ENCODE measurements around the gene HEPN1. TPM values are rescaled to one million over a fixed set of nuclear protein-coding genes. Genes with fewer than 3 reads are reported as not detected.

Gene HEPN1
- total RNA-seq, 1 experiment from 2014 or later = not detected

- intact Hi-C loops (cut with micrococcal nuclease; ENCODE audit: unreplicated experiment) = no loop called here
- Histone ChIP-seq H3F3A (ENCODE audit: insufficient read depth, low read depth) (no peaks in the 10 kb centered on the region), H3K4me2 (no peak overlapping the region), H3K36me3 (ENCODE audit: low read depth) (no peaks in the 10 kb centered on the region), H3K27ac (no peak overlapping the region), H3K79me2 (ENCODE audit: low read depth) (no peaks in the 10 kb centered on the region), H4K20me1 (ENCODE audit: insufficient read depth) (no peaks in the 10 kb centered on the region), H3K9me2 (ENCODE audit: insufficient read depth) (no peaks in the 10 kb centered on the region), H3K27me3 (ENCODE audit: insufficient read depth, low read depth) (peaks cover 29% of the 10 kb centered on the region), H3K4me1 (replicated peaks; ENCODE audit: insufficient read depth) (no peaks in the 10 kb centered on the region), H2AFZ (no peak overlapping the region), H3K4me3 (no peak overlapping the region), H3K9me3 (ENCODE audit: insufficient read depth, low read depth) (no peaks in the 10 kb centered on the region)
- POLR2A ChIA-PET (ENCODE audit: unreplicated experiment) = no interaction called here
- CTCF ChIA-PET = no interaction called here
- TF ChIP-seq EZH2 (IDR thresholded peaks at IDR 0.05; ENCODE audit: low read depth) = no peak
- DNase-seq = no peak
- no TSS peak for BruUV-seq (replicated peaks)
Observed at GRCh38 chr11:124890151-124890550, 28.9 kb upstream of the HEPN1 start.

DNA sequence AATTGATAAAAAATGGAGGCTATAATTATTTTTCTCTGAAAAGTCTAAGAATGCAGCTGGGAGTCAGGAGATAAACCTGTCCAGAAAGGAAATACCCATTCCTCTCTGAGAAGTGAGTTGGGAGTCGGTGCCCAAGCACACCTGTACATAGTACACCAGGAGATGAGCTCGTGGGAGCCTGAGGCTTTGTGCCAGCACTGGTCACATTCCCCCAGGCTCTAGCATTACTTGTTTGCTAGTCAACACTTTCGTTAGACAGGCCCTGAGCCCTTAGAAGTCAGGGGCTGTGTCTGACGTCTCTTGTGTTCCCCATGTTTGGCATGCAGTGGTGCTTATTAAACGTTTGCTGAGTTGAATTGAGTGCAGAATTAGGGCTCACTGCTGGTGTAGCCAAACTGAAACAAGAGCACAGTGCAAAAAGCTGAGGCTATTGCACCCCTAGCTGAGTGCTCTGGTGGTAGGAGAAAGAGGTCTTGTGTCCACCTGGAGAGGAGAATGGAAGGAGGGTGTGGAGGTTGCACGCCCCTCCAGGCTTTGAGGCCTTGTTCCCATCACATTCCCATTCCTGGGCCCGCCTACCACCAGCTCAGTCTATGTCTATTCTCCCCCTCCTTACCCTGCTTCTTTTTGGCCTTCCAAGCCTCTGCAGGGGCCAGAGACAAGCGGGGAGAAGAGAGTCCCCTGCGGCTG lies 28.2 kb upstream of the HEPN1 start:
- Histone ChIP-seq H3K4me3 (no peak overlapping the region), H3K27ac (no peak overlapping the region), H3K4me1 (replicated peaks; ENCODE audit: insufficient read depth) (no peaks in the 10 kb centered on the region), H3F3A (ENCODE audit: insufficient read depth, low read depth) (no peaks in the 10 kb centered on the region), H3K36me3 (ENCODE audit: low read depth) (no peaks in the 10 kb centered on the region), H3K79me2 (ENCODE audit: low read depth) (no peaks in the 10 kb centered on the region), H2AFZ (no peak overlapping the region), H3K27me3 (ENCODE audit: insufficient read depth, low read depth) (peaks cover 22% of the 10 kb centered on the region), H3K9me3 (ENCODE audit: insufficient read depth, low read depth) (no peaks in the 10 kb centered on the region), H3K9me2 (ENCODE audit: insufficient read depth) (no peaks in the 10 kb centered on the region), H4K20me1 (ENCODE audit: insufficient read depth) (no peaks in the 10 kb centered on the region), H3K4me2 (no peak overlapping the region)
- no peak for DNase-seq
- TF ChIP-seq CTCF (conservative IDR thresholded peaks at IDR 0.05) (no peak), EZH2 (IDR thresholded peaks at IDR 0.05; ENCODE audit: low read depth) (no peak)
- BruUV-seq (replicated peaks) = no TSS peak
- intact Hi-C loops (cut with micrococcal nuclease; ENCODE audit: unreplicated experiment) = no loop called here
- POLR2A ChIA-PET (ENCODE audit: unreplicated experiment) = no interaction called here
- CTCF ChIA-PET = no interaction called here

DNA sequence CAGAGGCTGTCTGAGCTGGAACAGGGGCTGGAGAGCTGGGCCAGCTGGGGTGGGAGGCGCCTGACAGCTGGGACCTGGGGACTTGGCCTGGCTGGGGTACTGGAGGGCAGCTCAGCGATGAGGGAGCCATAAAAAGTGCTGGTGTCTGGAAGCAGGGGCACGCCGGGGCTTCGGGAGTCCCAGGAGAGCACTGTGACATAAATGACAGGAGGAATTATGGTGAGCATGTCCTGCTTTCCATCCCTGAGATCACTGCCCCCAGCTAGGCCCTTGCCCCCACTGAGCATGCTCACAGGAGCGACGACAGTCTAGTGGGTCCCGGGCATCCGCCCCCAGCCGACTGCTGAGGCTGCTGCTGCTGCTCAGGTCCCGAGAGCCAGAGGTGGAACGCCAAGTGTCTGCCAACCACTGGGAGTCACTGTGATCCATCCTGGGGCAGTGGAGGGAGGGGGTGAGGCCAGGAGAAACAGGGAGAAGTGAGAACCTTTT lies 27.6 kb upstream of the HEPN1 start:
- no peak for DNase-seq
- BruUV-seq (replicated peaks) = no TSS peak
- Histone ChIP-seq H4K20me1 (ENCODE audit: insufficient read depth) (no peaks in the 10 kb centered on the region), H3K27me3 (ENCODE audit: insufficient read depth, low read depth) (peaks cover 16% of the 10 kb centered on the region; the same call in 1 of the 2 replicates), H3F3A (ENCODE audit: insufficient read depth, low read depth) (no peaks in the 10 kb centered on the region), H3K9me2 (ENCODE audit: insufficient read depth) (no peaks in the 10 kb centered on the region), H3K4me1 (replicated peaks; ENCODE audit: insufficient read depth) (no peaks in the 10 kb centered on the region), H3K4me3 (no peak overlapping the region), H2AFZ (no peak overlapping the region), H3K27ac (no peak overlapping the region), H3K36me3 (ENCODE audit: low read depth) (no peaks in the 10 kb centered on the region), H3K9me3 (ENCODE audit: insufficient read depth, low read depth) (no peaks in the 10 kb centered on the region), H3K4me2 (no peak overlapping the region), H3K79me2 (ENCODE audit: low read depth) (no peaks in the 10 kb centered on the region)
- POLR2A ChIA-PET (ENCODE audit: unreplicated experiment) = no interaction called here
- CTCF ChIA-PET = no interaction called here
- intact Hi-C loops (cut with micrococcal nuclease; ENCODE audit: unreplicated experiment) = no loop called here
- TF ChIP-seq EZH2 (IDR thresholded peaks at IDR 0.05; ENCODE audit: low read depth) (no peak), CTCF (conservative IDR thresholded peaks at IDR 0.05) (no peak)

- H3F3A ChIP-seq (ENCODE audit: insufficient read depth, low read depth) = no peaks in the 10 kb centered on the region
- ChIA-PET POLR2A (ENCODE audit: unreplicated experiment) (no interaction called here), CTCF (no interaction called here)
- peaks cover 9% of the 10 kb centered on the region; the same call in 1 of the 2 replicates for H3K27me3 ChIP-seq (ENCODE audit: insufficient read depth, low read depth)
- BruUV-seq (replicated peaks) = no TSS peak
- no peak overlapping the region for H3K4me3 ChIP-seq
- no peaks in the 10 kb centered on the region for H3K4me1 ChIP-seq (replicated peaks; ENCODE audit: insufficient read depth)
- DNase-seq = no peak
- no peaks in the 10 kb centered on the region for H3K9me2 ChIP-seq (ENCODE audit: insufficient read depth)
- no peaks in the 10 kb centered on the region for H4K20me1 ChIP-seq (ENCODE audit: insufficient read depth)
- H3K36me3 ChIP-seq (ENCODE audit: low read depth) = no peaks in the 10 kb centered on the region
- TF ChIP-seq CTCF (conservative IDR thresholded peaks at IDR 0.05) = no peak
- no peak for TF ChIP-seq EZH2 (IDR thresholded peaks at IDR 0.05; ENCODE audit: low read depth)
- H3K4me2 ChIP-seq = no peak overlapping the region
- no peaks in the 10 kb centered on the region for H3K9me3 ChIP-seq (ENCODE audit: insufficient read depth, low read depth)
- no peak overlapping the region for H2AFZ ChIP-seq
- no peaks in the 10 kb centered on the region for H3K79me2 ChIP-seq (ENCODE audit: low read depth)
- intact Hi-C loops (cut with micrococcal nuclease; ENCODE audit: unreplicated experiment) = no loop called here
- no peak overlapping the region for H3K27ac ChIP-seq
Observed at GRCh38 chr11:124892146-124892545, 26.9 kb upstream of the HEPN1 start.
